ENCODE measurements around the gene NCOA5.
"Not testable (repeated sequence)": the region's sequence is repeated elsewhere in the genome, so short reads cannot be mapped to it uniquely, and the experiment has no call there.

NCOA5 gene

GRCh38 chr20:46091622-46092535 lies 2.1 kb upstream of the NCOA5 start:
- not testable (repeated sequence) for DNase-seq (ENCODE audit: low read depth)

GRCh38 chr20:46089167-46089416 lies 670 bp downstream of the NCOA5 start:
- peak; percentile 30 for DNase-seq (ENCODE audit: low read depth)

- no peak for DNase-seq (ENCODE audit: low read depth)
Measured at GRCh38 chr20:46088409-46089166, 1.2 kb downstream of the NCOA5 start.

GRCh38 chr20:46087161-46087560 lies 2.6 kb downstream of the NCOA5 start:
- no peak for DNase-seq (ENCODE audit: low read depth)

- DNase-seq (ENCODE audit: low read depth), result no peak
Measured at GRCh38 chr20:46085179-46085851, 4.4 kb downstream of the NCOA5 start.

- no peak for DNase-seq (ENCODE audit: low read depth)
Measured at GRCh38 chr20:46084805-46085178, 5.0 kb downstream of the NCOA5 start.

GRCh38 chr20:46083531-46084061 lies 6.2 kb downstream of the NCOA5 start:
- no peak for DNase-seq (ENCODE audit: low read depth)

- DNase-seq (ENCODE audit: low read depth), result no peak
Measured at GRCh38 chr20:46083101-46083500, 6.7 kb downstream of the NCOA5 start.

- DNase-seq (ENCODE audit: low read depth), result no peak
Measured at GRCh38 chr20:46081074-46081473, 8.7 kb downstream of the NCOA5 start.

- no peak for DNase-seq (ENCODE audit: low read depth)
Measured at GRCh38 chr20:46078954-46079353, 10.8 kb downstream of the NCOA5 start.

- no peak for DNase-seq (ENCODE audit: low read depth)
Measured at GRCh38 chr20:46077642-46078305, 12.0 kb downstream of the NCOA5 start.

- no peak for DNase-seq (ENCODE audit: low read depth)
Measured at GRCh38 chr20:46076806-46077205, 13.0 kb downstream of the NCOA5 start.

- DNase-seq (ENCODE audit: low read depth), result no peak
Measured at GRCh38 chr20:46074006-46074405, 15.8 kb downstream of the NCOA5 start.

GRCh38 chr20:46073443-46073842 lies 16.3 kb downstream of the NCOA5 start:
- no peak for DNase-seq (ENCODE audit: low read depth)

- DNase-seq (ENCODE audit: low read depth), result no peak
Measured at GRCh38 chr20:46073024-46073423, 16.7 kb downstream of the NCOA5 start.

GRCh38 chr20:46071573-46071972 lies 18.2 kb downstream of the NCOA5 start:
- DNase-seq (ENCODE audit: low read depth), result no peak

- DNase-seq (ENCODE audit: low read depth), result no peak
Measured at GRCh38 chr20:46070215-46070900, 19.4 kb downstream of the NCOA5 start.

GRCh38 chr20:46065691-46066090 lies 24.1 kb downstream of the NCOA5 start:
- no peak for DNase-seq (ENCODE audit: low read depth)

- DNase-seq (ENCODE audit: low read depth), result no peak
Measured at GRCh38 chr20:46065006-46065405, 24.8 kb downstream of the NCOA5 start.

GRCh38 chr20:46063652-46064054 lies 26.1 kb downstream of the NCOA5 start:
- DNase-seq (ENCODE audit: low read depth), result no peak

- no peak for DNase-seq (ENCODE audit: low read depth)
Measured at GRCh38 chr20:46063151-46063550, 26.6 kb downstream of the NCOA5 start.

GRCh38 chr20:46062621-46063020 lies 27.1 kb downstream of the NCOA5 start:
- DNase-seq (ENCODE audit: low read depth), result no peak
